GM03348 (cell line): ENCODE data around the gene ALDH8A1.

Experiments used
- DNase-seq: peaks from one replicate; pipeline ENCODE4 v3.0.0; 2012; ENCODE audit warnings: low spot score

The ALDH8A1 gene

GRCh38 chr6:134950482-134950881 is 581 bp upstream of the ALDH8A1 start:
- no peak for DNase-seq

DNA sequence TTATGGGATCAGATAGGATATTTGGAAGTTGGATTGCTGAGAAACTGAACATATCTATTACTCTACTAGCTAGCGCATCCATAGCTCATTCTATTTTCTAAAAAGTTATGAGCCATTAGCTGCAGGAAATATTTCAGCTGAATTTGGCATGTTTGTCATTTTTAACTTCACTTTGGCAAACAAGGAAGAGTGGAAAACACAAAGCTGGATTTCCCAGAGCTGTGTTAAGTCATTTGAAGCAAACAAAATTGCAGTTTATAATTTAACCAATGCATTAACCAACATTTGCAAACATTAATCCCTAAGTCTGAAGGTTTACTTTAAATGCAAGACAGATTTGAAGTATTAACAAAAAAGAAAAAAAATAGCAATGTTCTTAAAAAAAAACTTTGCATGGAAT is 1.2 kb downstream of the ALDH8A1 start:
- no peak for DNase-seq

DNA sequence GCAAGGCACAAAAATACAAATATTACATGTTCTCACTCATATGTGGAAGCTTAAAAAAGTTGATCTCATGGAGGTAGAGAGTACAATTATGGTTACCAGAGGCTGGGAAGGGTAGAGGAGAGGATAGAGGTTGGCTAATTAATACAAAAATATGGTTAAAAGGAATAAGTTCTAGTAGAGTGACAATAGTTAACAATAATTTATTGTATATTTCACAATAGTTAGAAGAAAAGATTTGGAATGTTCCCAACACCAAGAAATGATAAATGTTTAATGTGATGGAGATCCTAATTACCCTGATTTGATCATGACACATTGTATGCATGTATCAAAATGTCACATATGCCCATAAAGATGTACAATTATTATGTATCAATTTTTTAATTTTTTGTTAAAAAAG is 1.8 kb downstream of the ALDH8A1 start:
- DNase-seq, result no peak

- no peak for DNase-seq
Measured at GRCh38 chr6:134945045-134945444, 4.9 kb downstream of the ALDH8A1 start.

DNA sequence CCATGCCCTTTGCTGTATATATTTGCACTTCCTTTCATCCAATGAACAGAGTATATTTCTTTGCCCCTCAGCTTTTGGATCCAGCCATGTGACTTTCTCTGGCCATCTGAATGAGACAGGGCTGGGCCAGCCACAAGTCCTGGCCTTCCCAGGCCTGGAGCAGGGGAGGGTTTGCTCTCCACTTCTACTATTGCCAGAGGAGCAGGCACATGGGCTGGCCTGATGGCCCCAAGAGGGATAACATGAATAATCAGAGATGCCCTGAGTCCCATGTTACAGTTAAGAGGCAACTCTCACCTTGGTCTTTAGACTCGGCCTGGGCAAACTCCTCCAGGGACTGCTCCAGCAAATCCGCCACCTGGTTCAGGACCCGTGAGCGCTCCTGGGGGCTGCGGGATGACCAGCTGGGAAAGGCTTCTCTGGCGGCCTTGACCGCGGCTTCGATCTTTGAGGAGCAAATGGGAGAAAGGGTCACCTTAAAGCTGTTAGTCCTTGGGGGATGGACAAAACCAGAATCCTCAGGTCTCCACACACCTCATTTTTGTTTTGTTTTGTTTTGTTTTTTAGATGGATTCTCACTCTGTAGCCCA is 6.3 kb downstream of the ALDH8A1 start:
- no peak for DNase-seq

- no peak for DNase-seq
Measured at GRCh38 chr6:134938896-134939295, 11.0 kb downstream of the ALDH8A1 start.

- peak; percentile 36 for DNase-seq
Measured at GRCh38 chr6:134937426-134937825, 12.5 kb downstream of the ALDH8A1 start.

GRCh38 chr6:134936931-134937330 is 13.0 kb downstream of the ALDH8A1 start:
- DNase-seq, result peak; percentile 72

DNA sequence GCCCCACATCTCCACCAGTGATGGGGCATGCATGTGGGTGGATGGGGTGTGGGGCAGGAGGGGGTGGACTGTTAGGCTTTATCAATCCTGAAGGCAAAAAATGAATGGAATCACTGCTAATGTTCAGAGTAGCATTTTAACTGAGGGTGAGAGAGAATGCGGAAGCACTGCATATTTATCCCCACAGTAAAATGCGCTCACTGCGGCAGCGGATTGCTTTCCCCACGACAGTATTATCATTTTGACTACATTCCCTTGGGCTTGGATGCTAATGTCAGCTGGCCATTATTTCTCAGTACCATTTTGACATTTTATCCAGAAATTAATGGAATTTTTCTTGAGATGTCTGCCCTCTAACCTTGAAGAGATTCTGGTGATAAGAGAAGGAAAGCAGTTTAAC is 13.4 kb downstream of the ALDH8A1 start:
- no peak for DNase-seq

- no peak for DNase-seq
Measured at GRCh38 chr6:134934793-134935485, 15.0 kb downstream of the ALDH8A1 start.

DNA sequence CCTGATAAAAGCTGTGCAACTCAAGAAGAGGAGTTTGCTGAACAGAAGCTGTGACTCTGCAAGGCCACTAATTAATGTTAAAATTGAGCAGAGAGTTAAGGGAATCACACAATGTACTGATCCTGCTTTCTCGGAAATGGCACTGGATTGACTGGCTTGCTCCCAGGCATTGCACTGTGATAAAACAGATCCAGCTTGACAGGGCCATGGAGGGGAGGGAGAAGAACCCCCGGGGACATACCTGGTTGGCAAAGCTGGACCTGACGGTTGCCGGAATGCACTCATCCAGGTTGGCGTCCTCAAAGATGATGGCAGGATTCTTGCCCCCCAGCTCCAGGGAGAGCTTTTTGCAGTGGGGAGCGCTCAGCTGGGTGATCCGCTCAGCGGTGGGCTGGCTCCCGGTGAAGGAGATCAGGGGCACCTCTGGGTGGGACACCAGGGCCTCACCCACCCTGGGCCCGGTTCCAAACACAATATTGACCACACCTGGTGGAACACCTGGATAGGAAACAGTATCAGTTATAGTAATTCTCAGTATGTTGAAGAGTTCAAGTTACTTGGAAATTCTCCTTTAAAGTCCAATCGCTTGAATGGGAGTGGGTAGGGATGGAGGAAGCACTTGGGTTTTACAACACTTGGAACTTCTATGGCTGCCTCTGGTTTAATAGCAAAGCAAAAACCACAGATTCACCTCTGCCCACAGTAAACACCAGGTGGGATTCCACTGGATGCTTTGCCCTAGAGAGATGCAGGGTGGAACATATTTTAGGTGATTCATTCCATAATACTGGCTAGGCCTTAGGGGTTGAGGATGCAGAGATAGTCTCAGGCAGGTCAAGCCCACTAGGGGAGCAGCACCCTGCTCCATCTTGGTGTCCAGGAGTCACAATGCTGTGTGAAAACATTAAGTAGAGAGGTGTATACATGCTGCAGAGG is 17.1 kb downstream of the ALDH8A1 start:
- DNase-seq, result no peak

DNA sequence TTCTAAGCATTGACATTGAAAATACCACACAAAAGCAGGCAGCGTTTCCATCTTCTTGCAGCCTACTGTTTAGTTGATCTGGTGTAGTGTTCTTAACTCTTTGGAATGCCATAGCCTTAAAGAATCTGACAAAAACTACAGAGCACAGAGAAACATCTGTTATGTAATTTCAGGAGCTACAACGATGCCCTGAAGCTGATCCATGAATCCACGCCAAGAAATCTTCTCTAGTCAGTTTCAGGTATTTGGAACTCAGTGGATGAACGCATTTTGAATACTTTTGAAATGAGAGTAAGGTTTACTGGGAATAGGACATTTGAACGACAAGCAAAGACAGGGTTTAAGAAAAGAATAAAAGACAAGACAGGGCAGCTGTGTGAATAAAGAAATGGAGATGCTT is 17.8 kb downstream of the ALDH8A1 start:
- DNase-seq, result no peak

DNA sequence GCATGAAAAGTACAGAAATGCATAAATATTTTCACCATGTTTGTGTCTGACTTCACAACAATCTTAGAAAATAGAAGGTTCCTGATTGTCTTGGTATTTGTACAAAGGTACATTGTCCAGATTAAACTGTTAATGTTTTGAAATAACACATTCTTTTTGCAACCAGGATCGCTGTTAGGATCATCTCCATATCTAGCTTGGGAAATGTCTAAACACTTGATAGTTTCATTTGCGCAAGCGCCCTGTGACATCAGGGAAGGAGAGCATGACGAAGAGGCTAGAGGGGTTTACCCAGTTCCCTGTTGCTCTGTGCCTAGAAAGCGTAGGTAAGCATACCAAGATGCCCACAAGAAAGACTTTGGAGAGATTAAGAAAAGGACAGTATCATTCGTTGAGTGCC is 19.4 kb downstream of the ALDH8A1 start:
- no peak for DNase-seq

DNA sequence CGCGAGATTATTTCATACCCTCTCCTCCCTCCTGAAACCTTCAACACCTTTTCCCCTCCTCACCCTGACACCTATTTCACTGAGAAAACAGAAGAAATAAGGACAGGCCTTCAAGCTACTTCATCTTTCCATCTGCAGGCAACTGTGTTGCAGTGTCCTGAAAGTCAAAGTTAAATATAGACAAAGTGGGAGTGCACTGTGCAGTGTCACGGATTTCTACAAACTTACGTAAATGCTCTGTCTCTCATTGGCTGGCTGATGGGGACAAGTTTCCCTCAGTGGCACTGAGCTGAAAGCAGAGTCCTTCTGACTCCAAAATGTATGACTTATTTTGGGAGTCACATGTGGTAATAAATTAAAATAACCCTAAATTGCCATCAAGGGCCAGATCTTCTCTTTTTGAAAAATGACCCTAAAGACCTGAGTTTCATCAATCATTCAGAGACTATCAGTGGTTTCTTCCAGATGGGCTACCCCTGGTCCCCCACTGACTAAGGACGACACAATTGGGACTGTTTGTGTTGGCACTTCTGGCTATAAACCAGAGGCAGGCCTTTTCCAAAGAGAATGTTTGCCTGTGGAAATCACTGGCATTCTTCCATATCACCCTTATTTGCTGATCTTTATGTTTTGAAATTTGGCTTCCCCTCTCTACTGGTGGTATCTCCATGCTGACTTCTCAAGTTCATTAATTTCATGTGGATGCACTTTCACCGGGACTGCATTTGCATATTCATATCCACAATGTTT is 21.6 kb downstream of the ALDH8A1 start:
- DNase-seq, result no peak

GRCh38 chr6:134925800-134926199 is 24.1 kb downstream of the ALDH8A1 start:
- DNase-seq, result peak; percentile 51

DNA sequence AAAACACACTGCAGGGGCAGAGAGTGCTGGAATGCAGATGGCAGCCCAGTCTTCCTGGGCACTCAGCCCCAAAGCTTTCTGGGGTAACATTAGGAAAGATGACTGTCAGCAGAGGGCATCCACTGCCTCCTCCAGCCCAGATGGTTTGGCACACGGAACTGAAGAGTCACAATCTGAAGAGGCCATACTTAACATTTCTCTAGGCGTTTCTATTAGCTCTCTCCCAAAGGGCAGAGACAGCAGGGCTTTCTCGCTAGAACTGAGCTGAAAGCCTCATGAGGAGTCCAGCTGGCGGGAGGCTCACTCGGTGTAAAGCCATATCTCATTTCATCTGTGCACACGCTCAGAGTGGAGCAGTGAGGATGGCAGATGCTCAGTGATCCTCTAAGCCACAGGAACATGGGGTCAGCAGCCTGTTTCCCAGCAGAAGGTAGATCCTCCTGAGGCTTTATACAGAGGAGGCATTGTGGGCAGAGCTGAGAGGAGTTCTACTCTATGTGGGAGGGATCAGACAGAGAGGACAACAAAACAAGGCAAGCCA is 28.1 kb downstream of the ALDH8A1 start:
- DNase-seq, result no peak

- no peak for DNase-seq
Measured at GRCh38 chr6:134921276-134921675, 28.6 kb downstream of the ALDH8A1 start.

DNA sequence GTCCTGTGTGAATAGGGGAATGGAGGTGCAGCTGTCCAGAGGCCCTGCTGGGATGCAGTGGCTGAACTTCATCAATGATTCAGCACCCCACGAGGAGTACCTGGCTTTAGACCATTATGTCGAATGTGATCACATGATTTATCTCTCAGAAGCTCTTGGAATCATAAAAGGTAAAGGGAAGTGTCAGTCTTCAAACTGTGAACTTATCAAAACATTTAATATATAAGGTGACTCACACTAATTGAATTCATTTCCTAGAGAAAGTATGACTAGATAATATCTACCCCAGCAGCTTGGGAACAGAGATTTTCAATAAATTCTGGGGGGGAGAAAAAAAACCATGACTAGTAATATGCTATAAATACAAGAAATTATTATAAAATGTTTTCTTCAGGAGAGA is 29.5 kb downstream of the ALDH8A1 start:
- DNase-seq, result no peak

GRCh38 chr6:134918418-134918961 is 31.4 kb downstream of the ALDH8A1 start:
- DNase-seq, result no peak

DNA sequence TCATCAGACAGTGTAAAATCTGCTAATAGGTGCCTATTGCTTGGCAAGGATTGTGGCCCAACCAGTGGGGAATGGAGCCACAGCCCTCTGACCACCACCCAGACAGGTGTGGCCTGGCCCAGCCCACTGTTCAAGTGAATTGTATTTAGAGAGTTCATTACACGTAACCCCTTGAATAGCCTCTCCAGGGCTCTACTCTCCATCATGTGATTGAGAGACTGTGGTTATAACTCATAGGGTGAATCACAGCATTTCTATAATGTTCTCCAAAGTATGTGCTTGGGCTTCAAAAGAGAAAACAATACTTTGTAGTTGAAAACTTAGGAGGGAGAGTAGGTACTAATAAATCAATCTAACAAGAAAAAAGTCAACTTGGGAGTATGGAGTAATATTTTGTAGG is 38.4 kb downstream of the ALDH8A1 start:
- DNase-seq, result peak; percentile 41

- no peak for DNase-seq
Measured at GRCh38 chr6:134910593-134910935, 39.3 kb downstream of the ALDH8A1 start.
